Measurements from ENCODE around the gene MICAL2.

DNA sequence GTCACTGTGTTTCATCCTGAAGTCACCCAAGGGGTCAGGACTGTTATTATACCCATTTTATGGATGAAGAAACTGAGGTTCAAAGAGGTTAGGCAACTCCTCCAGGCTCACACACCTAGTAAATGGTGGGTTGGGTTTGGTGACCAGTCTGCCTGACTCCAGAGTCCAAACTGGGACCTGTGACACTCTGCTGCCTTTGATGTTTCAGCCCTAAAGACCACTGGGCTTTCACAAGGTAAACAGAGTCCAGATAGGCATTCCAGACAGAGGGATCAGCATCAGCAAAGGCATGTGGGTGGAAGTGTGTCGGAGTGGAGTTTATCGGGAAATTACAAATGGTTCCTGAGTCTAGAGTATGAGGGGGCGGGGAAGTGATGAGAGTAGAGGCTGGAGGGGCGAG lies 38.5 kb downstream of the MICAL2 start:
- no peak for TF ChIP-seq POLR2A (IDR thresholded peaks at IDR 0.05; ENCODE audit: low read depth, low read length)
- no peak for TF ChIP-seq SPI1 (IDR thresholded peaks at IDR 0.05; ENCODE audit: low read depth, low read length)
- no peak for TF ChIP-seq POU2F2 (IDR thresholded peaks at IDR 0.05; ENCODE audit: low read depth, low read length)
- TF ChIP-seq POLR2AphosphoS5 (IDR thresholded peaks at IDR 0.05; ENCODE audit: low read depth, low read length) = no peak
- no peak for TF ChIP-seq PAX5 (IDR thresholded peaks at IDR 0.05; ENCODE audit: insufficient read depth, low read length, severe bottlenecking)
- TF ChIP-seq TAF1 (IDR thresholded peaks at IDR 0.05; ENCODE audit: low read depth, low read length) = no peak
